WTC11 (cell line): Measurements from ENCODE around the gene DCUN1D2.

ENCODE experiments used
- CREM ChIP-seq: sonication (generic); formaldehyde crosslinking; IDR thresholded peaks from 2 replicates; pipeline ENCODE4 v1.8.1; 2022; ENCODE audit warnings: mild to moderate bottlenecking, missing genetic modification reagents, moderate library complexity
- CTCF ChIP-seq: fragments of 200-600 bp; IDR thresholded peaks from 2 replicates; pipeline ENCODE4 v1.8.0; 2022; ENCODE audit warnings: antibody characterized with exemption
- STAT6 ChIP-seq: sonication (generic); formaldehyde crosslinking; conservative IDR thresholded peaks from 2 replicates; pipeline ENCODE4 v1.8.1; 2023; ENCODE audit warnings: mild to moderate bottlenecking, low read depth, missing genetic modification reagents, moderate library complexity
- TEAD4 ChIP-seq: sonication (generic); formaldehyde crosslinking; IDR thresholded peaks from 2 replicates; pipeline ENCODE4 v1.8.0; 2022; ENCODE audit warnings: mild to moderate bottlenecking, missing genetic modification reagents
- TP53 ChIP-seq: sonication (generic); formaldehyde crosslinking; IDR thresholded peaks from 2 replicates; pipeline ENCODE4 v1.8.1; 2023; ENCODE audit warnings: mild to moderate bottlenecking, missing genetic modification reagents
- TF ChIP-seq, protein P1 (sequence below): sonication (generic); formaldehyde crosslinking; IDR thresholded peaks from 2 replicates; pipeline ENCODE4 v1.8.0; 2022; ENCODE audit warnings: mild to moderate bottlenecking, missing genetic modification reagents

- TF ChIP-seq CTCF (no peak), TP53 (no peak), TEAD4 (CRISPR knock-in tag) (no peak), STAT6 (CRISPR knock-in tag) (no peak), CREM (CRISPR knock-in tag) (no peak)
- TF ChIP-seq, protein P1, sequence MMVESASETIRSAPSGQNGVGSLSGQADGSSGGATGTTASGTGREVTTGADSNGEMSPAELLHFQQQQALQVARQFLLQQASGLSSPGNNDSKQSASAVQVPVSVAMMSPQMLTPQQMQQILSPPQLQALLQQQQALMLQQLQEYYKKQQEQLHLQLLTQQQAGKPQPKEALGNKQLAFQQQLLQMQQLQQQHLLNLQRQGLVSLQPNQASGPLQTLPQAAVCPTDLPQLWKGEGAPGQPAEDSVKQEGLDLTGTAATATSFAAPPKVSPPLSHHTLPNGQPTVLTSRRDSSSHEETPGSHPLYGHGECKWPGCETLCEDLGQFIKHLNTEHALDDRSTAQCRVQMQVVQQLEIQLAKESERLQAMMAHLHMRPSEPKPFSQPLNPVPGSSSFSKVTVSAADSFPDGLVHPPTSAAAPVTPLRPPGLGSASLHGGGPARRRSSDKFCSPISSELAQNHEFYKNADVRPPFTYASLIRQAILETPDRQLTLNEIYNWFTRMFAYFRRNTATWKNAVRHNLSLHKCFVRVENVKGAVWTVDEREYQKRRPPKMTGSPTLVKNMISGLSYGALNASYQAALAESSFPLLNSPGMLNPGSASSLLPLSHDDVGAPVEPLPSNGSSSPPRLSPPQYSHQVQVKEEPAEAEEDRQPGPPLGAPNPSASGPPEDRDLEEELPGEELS (CRISPR knock-in tag), result no peak
Measured at GRCh38 chr13:113528101-113528812, 37.7 kb upstream of the DCUN1D2 start.
